GM12878 (cell line): ENCODE measurements around the gene CAPZB.

Source experiments
- CBFB ChIP-seq: IDR thresholded peaks from 2 replicates; pipeline ENCODE4 v1.6.1; 2016; ENCODE audit warnings: antibody characterized with exemption, low read depth
- CHD1 ChIP-seq: IDR thresholded peaks from 2 replicates; pipeline ENCODE4 v1.6.1; 2012; ENCODE audit warnings: low read depth, low read length, improper control_type of control experiment
- CTCF ChIP-seq, 3 experiments: IDR thresholded peaks in 2 of 3; conservative IDR thresholded peaks in 1 of 3; 2 replicates each; pipeline ENCODE4 v1.5.1; 2011; ENCODE audit warnings: low read depth in 3 of 3, low read length in 3 of 3, mild to moderate bottlenecking in 3 of 3, control low read depth in 2 of 3, moderate library complexity in 2 of 3, inconsistent platforms in 1 of 3, mixed read lengths in 1 of 3; ENCODE audit not compliant: control insufficient read depth in 2 of 3, insufficient read depth in 1 of 3; ENCODE audit errors: extremely low read depth in 1 of 3
- MEF2A ChIP-seq: IDR thresholded peaks from 2 replicates; pipeline ENCODE4 v1.6.1; 2011; ENCODE audit warnings: low read depth, mild to moderate bottlenecking, low read length, moderate library complexity; ENCODE audit not compliant: insufficient read depth
- POLR2AphosphoS5 ChIP-seq: IDR thresholded peaks from 2 replicates; pipeline ENCODE4 v1.6.1; 2011; ENCODE audit warnings: mild to moderate bottlenecking, low read length, inconsistent platforms
- RFX5 ChIP-seq: IDR thresholded peaks from 2 replicates; pipeline ENCODE4 v1.6.1; 2011; ENCODE audit warnings: low read depth, low read length, improper control_type of control experiment
- TBL1XR1 ChIP-seq: IDR thresholded peaks from 2 replicates; pipeline ENCODE4 v1.6.1; 2012; ENCODE audit warnings: low read depth, low read length, improper control_type of control experiment

GRCh38 chr1:19421365-19421764 lies 64.0 kb downstream of the CAPZB start:
- TF ChIP-seq MEF2A (no peak), TBL1XR1 (no peak), CBFB (no peak), RFX5 (no peak), CTCF (IDR thresholded peaks at IDR 0.05 in 2 of 3, conservative IDR thresholded peaks at IDR 0.05 in 1 of 3; ENCODE audit: control insufficient read depth in 2 of 3, extremely low read depth in 1 of 3, insufficient read depth in 1 of 3, low read depth in 3 of 3, low read length in 3 of 3) (no peak), POLR2AphosphoS5 (no peak), CHD1 (no peak)
